Stimulated activated naive B cell treated with anti-CD40 and anti-IgM and Interleukin-4, amounts not matched to agents 10 μg/mL and 1 μg/mL and 100 μg/mL, for 72 hours (primary cell): ENCODE data around the gene CBFB.
A peak's percentile ranks its signal among the peaks of the same experiment; 100 is the strongest.

Experiments used
- ATAC-seq, 2 donors: fragments of 150-1000 bp; cut with Tn5 transposase; replicated peaks; 2 replicates each; pipeline ENCODE4 v1.10.0; 2021; ENCODE audit warnings: moderate library complexity in 1 of 2
- DNase-seq: peaks from one replicate; pipeline ENCODE4 v3.0.0; 2021
- H3K27ac Mint-ChIP-seq: one replicate; pipeline ENCODE4 v1.8.0; 2022; ENCODE audit warnings: mild to moderate bottlenecking, mixed read lengths
- H3K27me3 Mint-ChIP-seq, 2 donors: one replicate each; pipeline ENCODE4 v1.8.0; 2022; ENCODE audit warnings: mixed read lengths in 2 of 2
- H3K36me3 Mint-ChIP-seq, 2 donors: one replicate each; pipeline ENCODE4 v1.8.0; 2022; ENCODE audit warnings: mixed read lengths in 2 of 2, mild to moderate bottlenecking in 1 of 2
- H3K4me1 Mint-ChIP-seq, 2 donors: one replicate each; pipeline ENCODE4 v1.8.0; 2022; ENCODE audit warnings: mixed read lengths in 2 of 2, mild to moderate bottlenecking in 1 of 2
- H3K4me3 Mint-ChIP-seq, 2 donors: one replicate each; pipeline ENCODE4 v1.8.0; 2022; ENCODE audit warnings: mild to moderate bottlenecking in 2 of 2, mixed read lengths in 2 of 2, moderate library complexity in 1 of 2
- H3K9me3 Mint-ChIP-seq, 2 donors: one replicate each; pipeline ENCODE4 v1.8.0; 2022; ENCODE audit warnings: mixed read lengths in 2 of 2, mild to moderate bottlenecking in 1 of 2

The CBFB gene

DNA sequence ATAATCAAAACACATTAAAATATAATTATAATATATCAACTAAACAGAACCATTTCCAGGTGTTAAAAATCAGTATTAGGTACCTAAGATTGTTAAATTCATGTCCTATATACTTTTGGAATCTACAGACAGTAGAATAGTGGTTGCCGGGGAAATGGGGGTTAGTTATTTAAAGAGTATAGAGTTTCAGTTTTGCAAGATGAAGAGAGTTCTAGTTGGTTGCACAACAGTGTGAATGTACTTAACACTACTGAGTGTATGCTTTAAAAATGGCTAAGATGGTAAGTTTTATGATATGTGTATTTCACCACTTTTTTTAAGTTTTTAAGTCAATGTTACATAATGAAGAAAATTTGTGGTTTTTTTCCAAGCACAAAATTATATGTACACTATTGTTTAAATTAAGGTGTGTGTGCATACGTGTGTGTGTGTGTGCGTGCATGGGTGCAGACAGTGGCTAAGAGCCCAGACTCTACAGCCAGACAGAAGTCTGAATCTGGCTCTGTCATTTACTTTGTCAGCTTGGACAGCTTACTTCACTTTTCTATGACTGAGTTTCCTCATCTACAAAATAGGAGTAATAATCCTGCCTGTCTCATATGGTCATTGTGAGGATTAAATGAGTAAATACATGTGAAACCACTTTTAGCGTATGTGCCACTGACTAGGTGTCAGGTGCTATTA lies 55.5 kb downstream of the CBFB start:
- Mint-ChIP-seq H3K36me3 (peaks cover 17 to 24% of the 10 kb centered on the region in 2 donors), H3K27ac (no peak overlapping the region), H3K9me3 (no peaks in the 10 kb centered on the region), H3K4me3 (no peak overlapping the region), H3K4me1 (peaks cover 5 to 15% of the 10 kb centered on the region in 2 donors), H3K27me3 (no peaks in the 10 kb centered on the region)
- ATAC-seq, result no peak
- no peak for DNase-seq

DNA sequence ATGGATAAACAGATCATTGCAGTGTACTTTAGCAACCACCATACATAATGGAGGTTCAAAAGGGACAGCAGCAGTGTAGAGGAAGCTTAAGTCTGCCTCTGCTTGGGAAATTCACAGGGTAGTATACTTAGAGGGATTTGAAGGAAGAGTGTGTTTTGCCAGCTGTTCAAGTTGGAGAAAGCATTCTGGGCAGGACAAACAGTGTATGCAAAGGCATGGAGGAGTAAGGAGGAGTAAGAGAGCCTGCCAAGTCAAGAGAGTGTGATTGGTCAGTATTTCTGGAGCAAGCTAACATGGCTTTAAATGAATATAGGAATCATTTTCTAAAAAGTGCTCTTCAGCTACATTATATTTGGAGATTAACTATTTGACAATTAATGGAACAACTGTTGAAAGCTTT lies 57.9 kb downstream of the CBFB start:
- Mint-ChIP-seq H3K9me3 (no peaks in the 10 kb centered on the region), H3K27ac (no peak overlapping the region), H3K36me3 (peaks cover 10 to 23% of the 10 kb centered on the region in 2 donors), H3K4me3 (no peak overlapping the region), H3K4me1 (peaks cover 4 to 18% of the 10 kb centered on the region in 2 donors), H3K27me3 (no peaks in the 10 kb centered on the region)
- DNase-seq (no peak), ATAC-seq (no peak)

DNA sequence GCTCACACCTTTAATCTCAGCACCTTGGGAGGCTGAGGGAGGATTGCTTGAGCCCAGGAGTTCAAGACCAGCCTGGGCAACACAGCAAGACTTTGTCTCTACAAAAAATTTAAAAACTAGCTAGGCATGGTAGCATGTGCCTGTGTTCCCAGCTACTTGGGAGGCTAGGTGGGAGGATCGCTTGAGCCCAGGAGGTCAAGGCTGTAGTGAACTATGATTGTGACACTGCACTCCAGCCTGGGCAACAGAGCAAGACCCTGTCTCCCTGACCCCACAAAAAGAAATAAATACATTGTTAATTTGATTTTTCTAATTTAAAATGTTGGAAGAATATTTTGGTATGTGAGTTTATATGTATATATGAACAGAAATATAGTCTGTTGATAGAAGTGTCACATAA lies 58.3 kb downstream of the CBFB start:
- Mint-ChIP-seq H3K36me3 (peaks cover 12 to 27% of the 10 kb centered on the region in 2 donors), H3K27me3 (no peaks in the 10 kb centered on the region), H3K27ac (no peak overlapping the region), H3K9me3 (no peaks in the 10 kb centered on the region), H3K4me1 (peaks cover 6 to 23% of the 10 kb centered on the region in 2 donors), H3K4me3 (no peak overlapping the region)
- no peak for ATAC-seq
- no peak for DNase-seq

DNA sequence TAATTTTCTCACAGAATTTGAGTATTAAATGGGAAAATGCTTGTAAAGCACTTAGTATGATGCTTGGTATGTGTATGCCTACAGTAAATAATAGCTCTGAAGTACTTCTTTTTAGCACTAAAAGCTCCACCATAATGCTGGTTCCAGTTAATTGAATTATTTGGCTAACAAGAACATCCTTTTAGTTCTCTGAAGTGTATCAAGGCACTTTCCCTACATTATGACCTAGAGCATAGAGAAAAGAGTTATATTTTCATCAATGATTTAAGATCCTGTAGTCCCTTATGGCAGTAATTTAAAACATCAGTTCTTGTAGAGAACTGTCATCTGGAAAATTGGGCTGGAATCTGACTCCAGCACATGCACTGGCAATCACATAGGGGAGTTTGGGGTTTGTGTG lies 58.9 kb downstream of the CBFB start:
- H3K4me3 Mint-ChIP-seq, result no peak overlapping the region
- H3K4me1 Mint-ChIP-seq, result peaks cover 6 to 23% of the 10 kb centered on the region in 2 donors
- H3K9me3 Mint-ChIP-seq, result no peaks in the 10 kb centered on the region
- DNase-seq (no peak), ATAC-seq (no peak)
- no peak overlapping the region for H3K27ac Mint-ChIP-seq
- H3K36me3 Mint-ChIP-seq, result peaks cover 12 to 27% of the 10 kb centered on the region in 2 donors
- no peaks in the 10 kb centered on the region for H3K27me3 Mint-ChIP-seq

DNA sequence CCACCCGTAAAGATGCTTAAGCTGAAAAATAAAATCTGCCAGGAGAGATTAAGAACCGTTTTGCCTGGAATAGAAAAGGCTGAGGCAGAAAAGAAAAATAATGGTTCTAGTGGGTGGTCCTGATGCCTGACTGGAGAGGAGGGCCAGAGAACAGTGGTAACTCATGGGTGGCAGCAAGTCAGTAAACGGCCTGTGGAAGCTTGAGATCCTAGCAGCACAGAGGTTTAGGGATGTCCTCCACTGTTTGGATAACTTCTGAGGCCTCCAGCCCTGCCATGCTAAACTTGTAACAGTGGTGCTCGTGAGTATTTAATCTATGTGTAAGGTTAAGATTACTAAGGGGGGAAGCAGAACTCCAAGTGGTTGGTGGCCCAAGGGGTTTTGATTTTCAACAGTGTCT lies 59.6 kb downstream of the CBFB start:
- no peaks in the 10 kb centered on the region for H3K27me3 Mint-ChIP-seq
- H3K4me1 Mint-ChIP-seq, result peaks cover 6 to 23% of the 10 kb centered on the region in 2 donors
- peaks cover 12 to 27% of the 10 kb centered on the region in 2 donors for H3K36me3 Mint-ChIP-seq
- no peak for DNase-seq
- no peak overlapping the region for H3K4me3 Mint-ChIP-seq
- H3K27ac Mint-ChIP-seq, result peak overlapping the region; percentile 5
- ATAC-seq, result no peak
- no peaks in the 10 kb centered on the region for H3K9me3 Mint-ChIP-seq

DNA sequence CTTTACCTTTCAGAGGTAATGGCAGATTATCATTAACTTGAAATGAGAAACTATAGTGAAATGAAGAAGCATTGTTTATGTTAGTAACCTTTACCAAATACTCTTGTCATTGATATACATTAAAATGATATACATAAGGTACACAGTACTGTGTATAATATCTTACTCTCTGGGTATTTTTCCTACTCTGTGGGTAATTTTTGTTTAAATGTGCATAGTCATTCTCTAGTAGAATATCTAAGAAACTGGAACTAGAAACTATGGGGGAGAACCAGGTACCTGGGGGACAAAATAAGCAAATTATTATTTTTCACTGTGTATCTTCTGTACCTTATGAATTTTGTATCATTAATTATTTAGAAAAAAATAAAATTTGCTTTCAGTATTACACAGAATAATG lies 60.2 kb downstream of the CBFB start:
- no peak overlapping the region for H3K4me3 Mint-ChIP-seq
- no peak overlapping the region for H3K27ac Mint-ChIP-seq
- H3K4me1 Mint-ChIP-seq, result peaks cover 6 to 23% of the 10 kb centered on the region in 2 donors
- DNase-seq (no peak), ATAC-seq (no peak)
- no peaks in the 10 kb centered on the region for H3K9me3 Mint-ChIP-seq
- H3K36me3 Mint-ChIP-seq, result peaks cover 12 to 27% of the 10 kb centered on the region in 2 donors
- no peaks in the 10 kb centered on the region for H3K27me3 Mint-ChIP-seq

DNA sequence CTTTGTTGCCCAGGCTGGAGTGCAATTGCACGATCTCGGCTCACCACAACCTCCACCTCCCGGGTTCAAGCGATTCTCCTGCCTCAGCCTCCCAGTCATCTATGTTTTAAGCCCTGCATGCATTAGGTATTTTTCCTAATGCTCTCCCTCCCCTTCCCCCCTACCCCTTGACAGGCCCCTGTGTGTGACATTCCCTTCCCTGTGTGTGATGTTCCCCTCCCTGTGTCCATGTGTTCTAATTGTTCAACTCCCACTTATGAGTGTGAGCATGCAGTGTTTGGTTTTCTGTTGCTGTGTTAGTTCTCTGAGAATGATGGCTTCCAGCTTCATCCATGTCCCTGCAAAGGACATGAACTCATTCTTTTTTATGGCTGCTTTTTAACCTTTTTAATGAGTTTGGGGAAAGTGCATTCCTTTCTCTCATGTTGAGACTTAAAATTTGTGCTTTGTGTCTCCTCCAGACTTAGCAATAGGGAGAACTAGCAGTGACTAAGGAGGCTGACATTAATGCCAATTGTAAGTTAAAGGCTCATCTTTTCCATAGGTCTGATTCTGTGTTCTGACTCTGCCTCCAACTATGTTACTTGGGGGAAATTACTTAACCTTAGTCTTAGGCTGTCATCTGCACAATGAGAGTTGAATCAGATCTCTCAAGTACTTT lies 63.1 kb downstream of the CBFB start:
- no peaks in the 10 kb centered on the region for H3K27me3 Mint-ChIP-seq
- DNase-seq, result no peak
- peaks cover 6 to 18% of the 10 kb centered on the region in 2 donors for H3K4me1 Mint-ChIP-seq
- peak in 1 of 2 donors; percentile 27 for ATAC-seq
- H3K9me3 Mint-ChIP-seq, result no peaks in the 10 kb centered on the region
- no peak overlapping the region for H3K27ac Mint-ChIP-seq
- peaks cover 10 to 19% of the 10 kb centered on the region in 2 donors for H3K36me3 Mint-ChIP-seq
- H3K4me3 Mint-ChIP-seq, result no peak overlapping the region

DNA sequence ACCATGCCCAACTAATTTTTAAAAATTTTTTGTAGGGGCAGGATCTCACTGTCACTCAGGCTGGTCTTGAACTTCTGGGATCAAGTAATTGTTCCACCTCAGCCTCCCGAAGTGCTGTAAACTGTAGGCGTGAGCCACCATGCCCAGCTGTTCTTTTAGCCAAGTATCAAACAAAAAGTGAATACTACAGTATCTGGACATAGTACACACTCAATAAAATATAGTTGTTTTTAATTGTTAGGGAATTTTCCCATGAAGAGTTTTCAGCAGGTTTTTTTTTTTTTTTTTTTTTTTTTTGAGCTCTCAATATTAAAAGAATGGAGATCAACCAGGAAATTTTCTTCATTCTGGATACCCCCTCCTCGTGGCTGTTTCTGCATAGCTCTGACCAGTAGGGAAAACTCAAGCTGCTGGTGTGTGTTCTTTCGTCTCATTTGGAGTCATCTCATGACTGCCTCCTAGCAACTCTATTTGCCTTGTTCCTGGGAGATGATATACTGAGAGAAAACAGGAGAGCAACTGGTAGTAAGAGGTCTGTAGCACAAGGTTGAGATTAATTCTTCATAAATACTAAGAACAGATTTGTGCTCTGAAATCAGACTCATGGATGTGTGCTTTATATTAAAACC lies 64.3 kb downstream of the CBFB start:
- ATAC-seq, result no peak
- H3K27ac Mint-ChIP-seq, result no peak overlapping the region
- DNase-seq, result no peak
- H3K9me3 Mint-ChIP-seq, result no peaks in the 10 kb centered on the region
- H3K27me3 Mint-ChIP-seq, result no peaks in the 10 kb centered on the region
- no peak overlapping the region for H3K4me3 Mint-ChIP-seq
- H3K36me3 Mint-ChIP-seq, result peaks cover 9 to 14% of the 10 kb centered on the region in 2 donors
- peaks cover 5 to 17% of the 10 kb centered on the region in 2 donors for H3K4me1 Mint-ChIP-seq

DNA sequence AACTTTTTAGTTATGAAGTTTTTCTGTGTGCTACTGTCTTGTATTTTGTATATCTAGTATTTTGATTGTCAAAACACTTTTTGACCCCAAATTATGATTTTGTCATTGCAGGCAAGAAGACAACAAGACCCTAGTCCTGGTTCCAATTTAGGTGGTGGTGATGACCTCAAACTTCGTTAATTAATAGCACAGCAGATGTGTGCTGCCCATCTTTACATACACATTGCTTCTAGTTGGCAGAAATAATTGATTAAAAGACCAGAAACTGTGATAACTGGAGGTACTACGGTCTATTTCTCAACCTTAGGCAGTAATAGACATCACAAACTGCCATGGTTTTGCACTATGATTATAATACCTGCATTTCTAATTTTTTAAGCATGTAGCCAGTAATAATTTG lies 69.7 kb downstream of the CBFB start:
- Mint-ChIP-seq H3K27ac (no peak overlapping the region), H3K4me3 (no peak overlapping the region), H3K27me3 (no peaks in the 10 kb centered on the region), H3K9me3 (no peaks in the 10 kb centered on the region), H3K4me1 (peaks cover 0 to under 1% of the 10 kb centered on the region in 2 donors), H3K36me3 (peaks cover 3 to 6% of the 10 kb centered on the region in 2 donors)
- DNase-seq (no peak), ATAC-seq (no peak)

DNA sequence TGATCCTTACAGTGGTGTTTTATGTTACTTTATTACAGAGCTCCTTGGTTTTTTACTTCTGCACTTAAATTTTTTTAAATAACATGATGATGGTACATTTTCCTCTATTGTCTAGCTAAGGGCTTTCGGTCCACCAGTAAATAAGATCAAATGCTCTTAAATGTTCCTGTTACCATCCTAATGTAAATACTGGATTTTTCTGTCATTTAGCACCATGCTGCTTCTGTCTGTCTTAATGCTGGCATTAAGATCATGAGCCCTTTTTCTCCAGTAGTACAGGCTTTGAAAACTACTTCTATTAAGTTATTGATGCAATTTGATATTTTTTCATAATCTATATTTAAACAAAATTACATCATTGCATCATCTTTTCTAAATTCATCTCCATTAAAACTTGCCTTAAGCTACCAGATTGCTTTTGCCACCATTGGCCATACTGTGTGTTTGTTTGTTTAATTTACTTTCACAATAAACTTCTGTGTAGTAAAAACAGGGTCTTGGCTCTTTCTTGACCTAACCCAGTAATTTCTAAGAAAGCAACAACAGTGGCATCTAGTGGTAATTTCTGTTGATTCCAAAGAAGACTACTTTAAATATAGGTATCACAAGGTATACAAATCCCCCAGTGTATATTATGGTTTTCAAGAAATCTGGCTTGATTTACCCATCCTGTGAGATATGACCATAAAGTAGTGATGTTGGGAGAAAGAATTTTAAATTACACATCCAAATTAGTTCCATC lies 71.8 kb downstream of the CBFB start:
- DNase-seq, result no peak
- Mint-ChIP-seq H3K4me3 (no peak overlapping the region), H3K4me1 (peaks cover 13 to 19% of the 10 kb centered on the region in 2 donors), H3K36me3 (peaks cover 3 to 4% of the 10 kb centered on the region in 2 donors), H3K27ac (no peak overlapping the region), H3K9me3 (no peaks in the 10 kb centered on the region), H3K27me3 (no peaks in the 10 kb centered on the region)
- ATAC-seq, result peak in 1 of 2 donors; percentile 33

DNA sequence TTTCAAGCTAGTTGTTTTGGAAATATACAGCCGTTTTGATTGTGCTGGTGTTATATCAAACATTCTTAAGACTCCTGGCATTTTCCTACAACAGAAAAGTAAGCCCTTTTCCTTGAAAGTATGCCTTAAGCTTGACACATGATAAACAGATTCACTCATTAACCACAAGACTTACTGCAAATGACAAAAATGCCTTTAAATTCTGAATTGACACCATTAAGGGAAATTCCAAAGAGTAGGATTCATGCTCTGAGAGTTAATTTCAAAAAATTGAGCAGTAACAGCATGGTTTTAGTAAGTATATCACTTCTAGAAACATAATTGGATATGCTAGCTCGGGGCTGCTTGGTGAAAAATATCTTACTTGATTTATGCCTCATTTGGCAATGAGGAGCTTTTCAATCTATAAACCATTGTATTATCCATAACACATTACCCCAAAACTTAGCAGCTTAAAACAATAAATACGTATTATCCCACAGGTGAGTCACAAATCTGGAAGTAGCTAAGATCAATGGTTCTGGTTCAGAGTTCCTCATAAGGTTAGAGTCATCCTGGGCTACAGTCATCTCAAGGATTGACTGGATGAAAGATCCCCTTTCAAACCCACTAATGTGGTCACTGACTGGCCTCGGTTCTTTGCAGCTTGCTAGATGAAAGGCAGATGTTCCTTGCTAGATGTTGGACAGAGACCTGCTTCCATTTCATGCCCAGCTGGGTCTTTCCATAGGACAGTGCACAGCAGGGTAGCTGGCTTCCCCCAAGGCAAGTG lies 72.5 kb downstream of the CBFB start:
- Mint-ChIP-seq H3K36me3 (peaks cover 3 to 4% of the 10 kb centered on the region in 2 donors), H3K27me3 (no peaks in the 10 kb centered on the region), H3K4me1 (peaks cover 13 to 19% of the 10 kb centered on the region in 2 donors), H3K4me3 (no peak overlapping the region), H3K9me3 (no peaks in the 10 kb centered on the region), H3K27ac (no peak overlapping the region)
- ATAC-seq (peak; percentile 72 to 86), DNase-seq (no peak)

DNA sequence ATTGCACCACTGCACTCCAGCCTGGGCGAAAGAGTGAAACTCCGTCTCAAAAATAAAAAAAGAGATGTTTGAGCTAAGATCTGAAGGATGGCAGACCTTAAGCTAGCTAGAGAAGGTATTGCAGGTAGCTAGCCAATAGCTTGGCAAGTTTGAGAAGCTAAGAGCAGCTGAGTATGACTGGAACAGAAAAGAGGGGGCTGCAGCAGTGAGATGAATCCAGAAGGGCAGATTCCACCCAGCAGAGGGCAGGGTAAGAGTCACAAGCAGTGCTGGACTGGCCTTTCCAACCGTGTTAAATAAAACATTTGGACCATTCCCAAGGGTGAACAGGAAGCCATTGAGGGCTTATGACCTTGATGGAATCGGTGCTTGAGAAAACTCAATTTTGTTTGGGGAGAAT lies 75.1 kb downstream of the CBFB start:
- Mint-ChIP-seq H3K4me3 (no peak overlapping the region), H3K27me3 (no peaks in the 10 kb centered on the region), H3K36me3 (peaks cover 3 to 4% of the 10 kb centered on the region in 2 donors), H3K27ac (peak overlapping the region; percentile 67), H3K9me3 (no peaks in the 10 kb centered on the region), H3K4me1 (peaks cover 13 to 19% of the 10 kb centered on the region in 2 donors)
- ATAC-seq, result peak; percentile 24 to 46
- no peak for DNase-seq

DNA sequence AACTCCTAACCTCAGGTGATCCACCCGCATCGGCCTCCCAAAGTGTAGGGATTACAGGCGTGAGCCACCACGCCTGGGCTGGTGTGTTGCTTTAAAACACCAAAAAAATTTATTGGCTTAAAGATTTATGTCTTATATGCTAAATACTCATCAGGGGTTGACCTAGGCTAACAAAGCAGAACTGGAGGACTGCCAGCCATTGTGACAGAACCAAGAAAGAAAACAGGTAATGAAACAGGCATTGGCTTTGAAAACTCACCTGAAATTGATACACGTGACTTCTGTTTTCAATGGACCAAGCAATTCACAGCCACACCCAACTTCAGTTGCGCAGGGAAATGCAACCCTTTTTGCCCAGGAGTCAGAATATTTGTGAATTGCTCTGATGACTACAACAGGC lies 75.9 kb downstream of the CBFB start:
- H3K27me3 Mint-ChIP-seq, result no peaks in the 10 kb centered on the region
- no peaks in the 10 kb centered on the region for H3K9me3 Mint-ChIP-seq
- peaks cover 16 to 25% of the 10 kb centered on the region in 2 donors for H3K4me1 Mint-ChIP-seq
- H3K27ac Mint-ChIP-seq, result no peak overlapping the region
- DNase-seq (no peak), ATAC-seq (no peak)
- no peak overlapping the region for H3K4me3 Mint-ChIP-seq
- H3K36me3 Mint-ChIP-seq, result peaks cover 3 to 4% of the 10 kb centered on the region in 2 donors

DNA sequence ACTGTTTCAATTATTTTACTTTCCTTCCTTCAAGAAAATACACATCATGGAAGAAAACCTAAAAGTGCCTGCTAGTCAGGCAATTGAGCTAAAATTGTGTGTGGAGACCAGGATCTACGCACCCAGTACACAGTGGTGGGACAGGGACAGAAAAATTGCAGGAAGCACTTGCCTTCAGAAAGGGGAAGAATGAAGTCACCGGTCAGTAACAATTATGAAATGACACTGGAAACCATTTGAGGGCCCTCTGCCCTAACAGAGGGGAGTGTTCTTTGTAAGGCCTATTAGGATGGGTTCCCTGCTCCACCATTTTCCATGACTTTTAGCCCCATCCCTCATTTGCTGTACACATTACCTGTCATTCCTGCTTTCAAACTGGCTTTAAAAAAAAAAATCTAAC lies 76.3 kb downstream of the CBFB start:
- Mint-ChIP-seq H3K4me1 (peaks cover 16 to 26% of the 10 kb centered on the region in 2 donors), H3K27ac (peak overlapping the region; percentile 9), H3K9me3 (no peaks in the 10 kb centered on the region), H3K27me3 (no peaks in the 10 kb centered on the region), H3K4me3 (no peak overlapping the region), H3K36me3 (peaks cover 3 to 4% of the 10 kb centered on the region in 2 donors)
- no peak for ATAC-seq
- no peak for DNase-seq
